Right kidney (tissue), 1 donor: Measurements from ENCODE around the gene MAN2A2.
"Not testable (repeated sequence)": the region's sequence is repeated elsewhere in the genome, so short reads cannot be mapped to it uniquely, and the experiment has no call there.

Experiments
- DNase-seq: peaks from one replicate; pipeline ENCODE4 v3.0.0-alpha.2; 2016

Gene MAN2A2

GRCh38 chr15:90904746-90905145, 1.6 kb downstream of the MAN2A2 start:
- DNase-seq = no peak

- no peak for DNase-seq
Measured at GRCh38 chr15:90905306-90906180, 2.4 kb downstream of the MAN2A2 start.

- no peak for DNase-seq
Measured at GRCh38 chr15:90906181-90906849, 3.2 kb downstream of the MAN2A2 start.

- no peak for DNase-seq
Measured at GRCh38 chr15:90907051-90907660, 4.1 kb downstream of the MAN2A2 start.

- DNase-seq = no peak
Measured at GRCh38 chr15:90907838-90908507, 4.9 kb downstream of the MAN2A2 start.

GRCh38 chr15:90909449-90909848, 6.3 kb downstream of the MAN2A2 start:
- not testable (repeated sequence) for DNase-seq

GRCh38 chr15:90909976-90910375, 6.9 kb downstream of the MAN2A2 start:
- no peak for DNase-seq

- DNase-seq = no peak
Measured at GRCh38 chr15:90910441-90911301, 7.6 kb downstream of the MAN2A2 start.

- DNase-seq = no peak
Measured at GRCh38 chr15:90911302-90911623, 8.2 kb downstream of the MAN2A2 start.

GRCh38 chr15:90911906-90912769, 9.0 kb downstream of the MAN2A2 start:
- no peak for DNase-seq

GRCh38 chr15:90912770-90913075, 9.6 kb downstream of the MAN2A2 start:
- no peak for DNase-seq

- no peak for DNase-seq
Measured at GRCh38 chr15:90913398-90913944, 10.4 kb downstream of the MAN2A2 start.

- DNase-seq = no peak
Measured at GRCh38 chr15:90914305-90915080, 11.4 kb downstream of the MAN2A2 start.

GRCh38 chr15:90915216-90915807, 12.2 kb downstream of the MAN2A2 start:
- no peak for DNase-seq

- no peak for DNase-seq
Measured at GRCh38 chr15:90915808-90916440, 12.8 kb downstream of the MAN2A2 start.

GRCh38 chr15:90916461-90916860, 13.4 kb downstream of the MAN2A2 start:
- DNase-seq = no peak

- no peak for DNase-seq
Measured at GRCh38 chr15:90917569-90917968, 14.5 kb downstream of the MAN2A2 start.

GRCh38 chr15:90918034-90918788, 15.1 kb downstream of the MAN2A2 start:
- DNase-seq = no peak
